Retinal pigment epithelial cell (primary cell): ENCODE results near the gene TUBAL3.
"Not testable (repeated sequence)": the region's sequence is repeated elsewhere in the genome, so short reads cannot be mapped to it uniquely, and the experiment has no call there.

Source experiments
- DNase-seq: peaks from one replicate; pipeline ENCODE4 v3.0.0-alpha.2; 2010; ENCODE audit warnings: low read depth
- H3K4me3 ChIP-seq: 2 replicates; pipeline ENCODE4 v1.5.1; 2011; ENCODE audit warnings: mild to moderate bottlenecking, low read length, control low read depth, moderate library complexity
- CTCF ChIP-seq: conservative IDR thresholded peaks from 2 replicates; pipeline ENCODE4 v1.5.1; 2011; ENCODE audit warnings: low read depth, low read length, control low read depth, inconsistent platforms

TUBAL3 gene

DNA sequence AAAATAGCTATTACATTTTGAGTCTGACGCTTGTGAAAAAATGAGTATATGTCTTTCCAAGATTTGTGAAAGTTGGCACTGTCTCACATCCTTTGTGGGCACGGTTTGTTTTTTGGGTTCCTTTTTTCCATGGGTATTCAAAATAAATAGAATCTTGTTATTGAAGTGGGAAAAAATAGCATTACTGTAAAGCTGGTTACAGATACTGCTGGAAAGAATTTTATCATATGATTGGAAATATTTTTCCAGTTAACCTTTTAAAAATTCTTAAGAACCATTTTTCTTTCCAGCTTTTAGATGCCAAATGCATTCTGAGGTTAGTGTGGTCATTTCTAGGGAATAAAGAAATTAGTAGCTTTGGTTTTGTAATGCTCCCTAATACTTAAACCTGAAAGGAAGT is 19.1 kb upstream of the TUBAL3 start:
- no peak overlapping the region for H3K4me3 ChIP-seq
- DNase-seq = no peak

DNA sequence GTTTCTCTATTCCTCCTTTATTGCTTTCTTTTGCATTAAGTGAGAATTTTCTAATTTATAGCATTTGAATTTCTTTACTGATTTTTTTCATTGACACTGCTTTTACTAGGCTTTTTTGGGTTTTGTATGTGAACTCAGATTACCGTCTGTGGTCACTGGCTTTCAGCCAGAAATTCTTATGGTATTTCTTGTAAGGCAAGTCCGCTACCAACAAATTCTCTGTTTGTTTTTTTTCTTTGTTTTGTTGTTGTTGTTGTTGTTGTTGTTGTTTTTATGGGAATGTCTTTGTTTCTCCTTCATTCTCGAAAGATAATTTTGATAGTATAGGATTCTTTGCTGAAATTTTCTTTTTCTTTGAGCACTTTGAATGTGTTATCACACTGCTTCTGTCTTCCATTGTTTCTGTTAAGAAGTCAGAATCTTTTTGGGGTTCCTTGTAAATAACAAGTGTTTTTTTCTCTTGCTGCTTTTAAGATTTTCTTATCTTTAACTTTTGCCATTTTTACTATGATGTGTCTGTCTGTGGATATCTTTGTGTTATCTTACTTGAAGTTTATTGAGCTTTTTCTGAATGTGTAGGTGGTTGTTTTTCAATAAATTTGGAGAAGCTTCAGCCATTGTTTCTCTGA is 15.0 kb upstream of the TUBAL3 start:
- H3K4me3 ChIP-seq = no peak overlapping the region
- no peak for TF ChIP-seq CTCF
- DNase-seq = no peak

More for the DNA sequence above, 19.1 kb upstream of the TUBAL3 start:
- TF ChIP-seq CTCF = no peak

DNA sequence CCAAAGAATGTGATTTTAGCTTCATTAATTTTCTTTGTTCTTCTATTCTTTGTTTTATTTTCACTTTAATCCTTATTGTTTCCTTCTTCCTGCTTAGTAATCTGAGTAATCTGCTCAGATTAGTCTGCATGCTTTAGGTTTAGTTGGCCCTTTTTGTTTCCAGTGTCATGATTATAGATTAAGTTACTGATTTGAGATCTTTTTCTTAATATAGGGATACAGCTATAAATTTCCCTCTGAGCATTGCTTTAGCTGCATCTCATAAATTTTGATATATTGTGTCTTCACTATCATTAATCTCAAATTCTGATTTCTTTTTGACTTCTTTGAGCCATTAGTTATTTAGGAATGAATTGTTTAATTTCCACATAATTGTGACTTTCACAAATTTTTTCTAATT is 14.0 kb upstream of the TUBAL3 start:
- H3K4me3 ChIP-seq = no peak overlapping the region
- TF ChIP-seq CTCF = no peak
- DNase-seq = no peak

DNA sequence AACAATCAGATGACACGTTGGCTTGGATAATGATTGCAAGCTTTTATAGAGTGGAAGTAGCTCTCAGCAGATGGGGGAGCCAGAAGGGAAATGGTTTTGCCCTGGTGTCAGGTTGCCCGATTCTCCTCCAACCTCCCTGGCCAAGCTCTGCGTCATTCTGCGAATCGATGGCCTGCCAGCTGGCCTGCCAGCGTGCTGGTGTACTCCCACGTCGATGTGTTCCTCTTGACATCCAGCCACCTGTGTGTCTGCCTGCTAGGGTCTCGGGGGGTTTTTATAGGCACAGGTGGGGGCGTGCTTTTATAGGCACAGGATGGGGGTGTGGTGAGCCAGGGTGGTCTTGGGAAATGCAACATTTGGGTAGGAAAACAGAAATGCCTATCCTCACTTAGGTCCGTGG is 12.4 kb upstream of the TUBAL3 start:
- TF ChIP-seq CTCF = no peak
- DNase-seq = no peak
- no peak overlapping the region for H3K4me3 ChIP-seq

DNA sequence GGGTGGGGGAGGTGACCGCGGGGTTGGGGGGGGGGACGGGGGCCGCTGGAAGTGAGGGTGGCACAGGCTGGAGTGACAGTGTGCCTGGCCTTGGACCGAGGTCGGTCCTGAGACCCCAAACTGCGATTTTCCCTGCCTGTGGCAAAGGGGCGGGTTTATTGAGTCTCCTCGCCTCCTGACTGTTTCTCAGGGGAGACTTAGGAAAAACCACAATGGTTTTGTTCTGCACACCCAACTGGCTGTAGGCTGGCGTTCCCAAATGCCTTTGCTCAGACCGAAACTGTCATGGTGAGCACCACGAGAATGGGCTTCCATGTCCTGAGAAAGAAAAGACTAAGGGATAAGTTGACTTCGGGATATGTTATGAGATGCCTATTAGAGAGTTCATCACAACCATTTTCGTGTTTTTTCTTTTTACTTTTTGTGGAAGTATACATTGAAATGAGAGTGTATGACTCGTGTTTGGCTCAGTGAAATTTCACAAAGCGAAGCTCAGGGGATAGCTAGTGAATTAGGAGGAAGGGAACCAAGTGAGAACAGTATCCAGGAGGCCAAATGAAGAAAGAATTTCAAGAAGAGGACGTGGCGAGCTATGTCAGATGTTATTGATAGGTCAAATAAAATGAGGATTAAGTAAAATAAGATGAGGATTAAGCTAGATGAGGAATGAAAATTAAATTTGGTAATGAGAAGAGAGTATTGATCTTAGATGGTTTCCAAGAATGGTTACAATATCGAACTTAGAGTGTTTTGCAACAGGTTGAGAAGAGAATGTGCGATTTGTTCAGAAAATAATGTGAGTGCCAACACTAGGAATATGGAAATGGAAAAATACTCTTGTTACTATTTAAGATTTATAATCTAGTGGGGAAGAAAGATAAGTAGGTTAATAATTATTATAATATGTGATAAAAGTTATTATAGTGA is 8.6 kb upstream of the TUBAL3 start:
- H3K4me3 ChIP-seq = peak overlapping the region; percentile 71
- no peak for TF ChIP-seq CTCF
- DNase-seq = no peak

GRCh38 chr10:5412277-5412941 is 7.8 kb upstream of the TUBAL3 start, which contains the start of gene NET1:
NET1 (plus strand) TSS chr10:5412557; CDS start chr10:5412693, 136 bp downstream.
- H3K4me3 ChIP-seq = peak within 1 kb of the TSS; percentile 71
- TF ChIP-seq CTCF = no peak
- peak; percentile 58 for DNase-seq

DNA sequence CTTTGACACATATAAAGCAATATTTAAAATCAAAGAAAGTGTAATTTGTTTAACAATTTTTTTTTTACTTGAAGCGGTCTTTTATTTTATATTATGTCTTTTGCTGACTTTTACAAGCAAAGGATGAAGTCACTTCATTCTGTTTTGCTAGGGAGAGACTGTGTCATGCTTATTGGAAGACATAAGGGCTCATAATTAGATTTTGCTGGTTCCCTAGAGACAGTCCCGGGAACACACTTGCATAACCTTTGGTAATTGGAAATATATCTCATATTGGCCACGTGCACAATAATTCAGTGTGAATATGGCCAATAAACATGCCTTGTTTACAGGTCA is 7.3 kb upstream of the TUBAL3 start:
- H3K4me3 ChIP-seq = peak overlapping the region; percentile 71
- no peak for TF ChIP-seq CTCF
- DNase-seq = no peak

- DNase-seq = not testable (repeated sequence)
Observed at GRCh38 chr10:5410787-5411186, 6.2 kb upstream of the TUBAL3 start.

More at GRCh38 chr10:5410787-5411186, 6.2 kb upstream of the TUBAL3 start:
- H3K4me3 ChIP-seq = not testable (repeated sequence)
